Measurements from ENCODE around the gene HOXA5.

HOXA5 gene

DNA sequence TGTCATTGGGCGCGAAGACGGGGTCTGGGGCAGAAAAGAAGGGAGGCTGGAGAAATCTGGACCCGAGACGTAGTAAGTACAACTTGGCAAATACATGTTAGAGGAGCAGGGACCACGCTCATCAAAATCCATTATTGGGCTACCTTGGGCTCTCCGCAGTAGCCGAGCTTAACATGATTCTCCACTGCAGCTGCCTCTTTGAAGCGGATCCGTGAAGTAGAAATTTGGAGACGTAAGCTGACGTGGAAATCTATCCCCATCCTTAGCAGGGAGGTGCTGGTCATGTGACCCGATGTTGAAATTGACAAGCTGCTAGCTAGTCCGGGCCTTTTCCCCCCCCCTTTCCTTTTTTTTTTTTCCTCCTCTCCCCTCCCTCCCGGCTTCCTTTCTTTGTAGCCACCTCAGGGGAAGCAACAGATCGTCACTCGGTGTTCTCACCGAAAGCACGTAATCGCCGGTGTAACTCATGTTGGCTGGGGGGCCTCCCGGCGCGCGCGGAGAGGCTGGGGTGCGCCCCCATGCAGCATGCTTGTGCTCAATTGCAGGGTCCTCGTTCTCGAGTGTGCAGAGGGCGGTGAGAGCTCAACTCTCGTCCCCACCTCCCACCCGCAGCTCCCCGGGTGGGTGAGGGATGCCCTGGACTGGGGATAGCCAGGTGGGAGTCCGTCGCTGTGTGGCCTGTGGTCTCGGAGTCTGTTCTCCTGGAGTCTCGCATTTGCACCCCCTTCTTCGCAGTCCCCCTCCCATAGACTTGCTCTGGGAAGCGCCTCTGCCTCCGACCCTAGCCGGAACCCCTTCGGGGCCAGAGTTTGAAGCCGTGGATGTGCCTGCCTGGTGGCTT, 41.8 kb upstream of the HOXA5 start, which contains the start of gene HOXA11:
Gene HOXA11, minus strand, starts transcription at position 220 of the 841 bp plus-strand sequence. Its CDS starts 88 bp downstream, at position 132.
- in situ Hi-C loops (cut with HindIII; ENCODE audit: low sequenced_read_pairs) = no loop called here
- DNase-seq (ENCODE audit: low read depth, low spot score) = no peak
- TF ChIP-seq, protein P1, sequence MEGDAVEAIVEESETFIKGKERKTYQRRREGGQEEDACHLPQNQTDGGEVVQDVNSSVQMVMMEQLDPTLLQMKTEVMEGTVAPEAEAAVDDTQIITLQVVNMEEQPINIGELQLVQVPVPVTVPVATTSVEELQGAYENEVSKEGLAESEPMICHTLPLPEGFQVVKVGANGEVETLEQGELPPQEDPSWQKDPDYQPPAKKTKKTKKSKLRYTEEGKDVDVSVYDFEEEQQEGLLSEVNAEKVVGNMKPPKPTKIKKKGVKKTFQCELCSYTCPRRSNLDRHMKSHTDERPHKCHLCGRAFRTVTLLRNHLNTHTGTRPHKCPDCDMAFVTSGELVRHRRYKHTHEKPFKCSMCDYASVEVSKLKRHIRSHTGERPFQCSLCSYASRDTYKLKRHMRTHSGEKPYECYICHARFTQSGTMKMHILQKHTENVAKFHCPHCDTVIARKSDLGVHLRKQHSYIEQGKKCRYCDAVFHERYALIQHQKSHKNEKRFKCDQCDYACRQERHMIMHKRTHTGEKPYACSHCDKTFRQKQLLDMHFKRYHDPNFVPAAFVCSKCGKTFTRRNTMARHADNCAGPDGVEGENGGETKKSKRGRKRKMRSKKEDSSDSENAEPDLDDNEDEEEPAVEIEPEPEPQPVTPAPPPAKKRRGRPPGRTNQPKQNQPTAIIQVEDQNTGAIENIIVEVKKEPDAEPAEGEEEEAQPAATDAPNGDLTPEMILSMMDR (IDR thresholded peaks at IDR 0.05; ENCODE audit: low read depth, low read length) = no peak
- peak within 1 kb of the TSS; percentile 34 for H3K4me3 ChIP-seq (ENCODE audit: low read depth, low read length)

DNA sequence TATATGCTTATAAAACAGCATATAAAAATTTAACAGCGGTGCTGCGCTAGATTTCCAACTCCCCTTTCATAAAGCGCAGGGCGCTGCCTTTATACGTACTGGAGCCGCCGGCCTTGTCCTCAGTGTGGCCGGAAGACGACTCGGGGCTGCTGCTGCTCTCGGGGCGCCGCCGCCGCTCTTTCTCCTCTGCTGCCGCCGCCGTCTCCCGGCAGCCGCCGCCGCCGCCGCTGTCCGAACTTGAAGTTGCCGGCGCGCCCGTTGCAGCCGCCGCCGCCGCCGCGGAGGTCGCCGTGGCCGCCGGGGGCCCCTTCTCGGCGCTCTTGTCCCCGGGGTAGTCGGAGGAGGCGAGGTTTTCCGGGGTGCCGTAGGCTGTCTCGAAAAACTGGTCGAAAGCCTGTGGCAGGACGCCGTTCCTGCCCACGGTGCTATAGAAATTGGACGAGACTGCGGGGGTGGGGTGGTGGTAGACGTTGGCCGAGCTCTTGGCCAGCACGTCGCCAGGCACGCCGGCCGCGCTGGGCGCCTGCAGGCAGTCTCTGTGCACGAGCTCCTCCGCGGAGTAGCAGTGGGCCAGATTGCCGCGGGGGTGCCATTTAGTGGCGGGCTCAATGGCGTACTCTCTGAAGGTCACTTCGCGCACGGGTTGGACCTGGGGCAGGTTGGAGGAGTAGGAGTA, 41.0 kb upstream of the HOXA5 start:
- no peak for DNase-seq (ENCODE audit: low read depth, low spot score)
- in situ Hi-C loops (cut with HindIII; ENCODE audit: low sequenced_read_pairs) = no loop called here
- H3K4me3 ChIP-seq (ENCODE audit: low read depth, low read length) = peak overlapping the region; percentile 34
- TF ChIP-seq, protein P1 (IDR thresholded peaks at IDR 0.05; ENCODE audit: low read depth, low read length) = no peak

DNA sequence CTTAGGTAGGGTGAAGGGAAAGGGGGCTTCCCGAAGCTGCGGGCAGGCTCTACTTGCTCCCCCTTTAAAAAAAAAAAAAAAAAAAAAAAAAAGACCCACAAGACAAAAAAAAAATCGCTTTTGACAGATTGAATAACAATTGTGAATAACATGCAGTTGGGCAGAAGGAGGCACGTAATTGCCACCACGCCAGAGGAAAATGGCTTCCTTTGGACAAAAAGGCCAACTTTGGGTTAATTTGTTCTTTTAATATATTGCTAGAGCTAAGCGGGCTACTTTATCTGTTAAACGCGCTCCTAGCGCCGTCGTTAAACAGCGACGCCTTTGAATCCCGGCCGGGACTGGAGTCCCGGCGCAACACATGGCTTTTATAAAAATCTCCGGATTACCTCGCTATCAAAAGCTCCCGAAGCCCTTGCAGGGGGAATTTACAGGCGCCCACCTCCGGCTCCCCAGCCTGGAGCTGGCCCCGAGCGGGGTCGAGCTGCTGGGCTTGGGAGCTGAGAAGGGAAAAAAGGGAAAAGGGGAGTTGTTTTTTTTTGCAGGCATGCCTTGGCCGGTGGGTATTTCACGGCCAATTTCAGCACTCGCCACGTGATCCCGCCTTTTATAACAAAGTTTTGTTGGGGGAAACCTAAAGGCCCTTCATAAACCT, 40.3 kb upstream of the HOXA5 start:
- TF ChIP-seq, protein P1 (IDR thresholded peaks at IDR 0.05; ENCODE audit: low read depth, low read length) = no peak
- peak overlapping the region; percentile 34 for H3K4me3 ChIP-seq (ENCODE audit: low read depth, low read length)
- DNase-seq (ENCODE audit: low read depth, low spot score) = no peak
- in situ Hi-C loops (cut with HindIII; ENCODE audit: low sequenced_read_pairs) = no loop called here

DNA sequence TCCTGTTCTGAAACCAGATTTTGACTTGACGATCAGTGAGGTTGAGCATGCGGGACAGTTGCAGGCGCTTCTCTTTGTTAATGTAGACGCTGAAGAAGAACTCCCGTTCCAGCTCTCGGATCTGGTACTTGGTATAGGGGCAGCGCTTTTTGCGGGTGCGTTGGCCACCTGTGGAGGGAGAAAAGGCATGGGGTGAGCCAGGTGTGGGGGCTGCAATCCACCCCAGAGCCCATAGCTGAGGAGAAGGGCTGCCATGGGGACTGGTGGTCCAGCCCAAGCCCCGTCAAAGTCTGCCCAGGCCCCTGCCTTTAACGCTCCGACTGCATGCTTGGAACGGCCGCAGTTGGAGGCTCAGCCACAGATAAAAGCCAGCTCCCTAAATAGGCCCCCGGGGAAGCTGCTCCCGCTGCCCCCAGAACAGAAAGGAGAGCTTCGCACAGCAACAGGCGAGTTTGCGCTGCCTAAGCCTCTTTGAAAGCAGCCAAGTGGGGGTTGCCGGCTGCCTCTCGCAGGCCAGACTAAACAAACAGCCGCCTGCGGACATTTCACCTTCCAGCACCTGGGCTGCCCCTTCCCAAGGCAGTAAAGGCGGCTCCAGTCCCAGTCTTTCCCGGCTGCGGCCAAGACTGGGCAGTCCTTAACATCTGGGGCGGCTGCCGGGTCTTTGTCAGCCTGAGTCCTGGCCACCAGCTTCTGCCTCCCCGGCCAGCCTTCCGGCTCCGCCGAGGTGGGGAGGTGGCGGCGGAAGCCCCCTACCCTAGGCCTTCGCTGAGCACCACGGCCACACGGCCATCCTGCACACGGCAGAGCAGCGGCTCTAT, 39.6 kb upstream of the HOXA5 start:
- DNase-seq (ENCODE audit: low read depth, low spot score) = no peak
- in situ Hi-C loops (cut with HindIII; ENCODE audit: low sequenced_read_pairs) = no loop called here
- H3K4me3 ChIP-seq (ENCODE audit: low read depth, low read length) = no peak overlapping the region
- TF ChIP-seq, protein P1 (IDR thresholded peaks at IDR 0.05; ENCODE audit: low read depth, low read length) = no peak

DNA sequence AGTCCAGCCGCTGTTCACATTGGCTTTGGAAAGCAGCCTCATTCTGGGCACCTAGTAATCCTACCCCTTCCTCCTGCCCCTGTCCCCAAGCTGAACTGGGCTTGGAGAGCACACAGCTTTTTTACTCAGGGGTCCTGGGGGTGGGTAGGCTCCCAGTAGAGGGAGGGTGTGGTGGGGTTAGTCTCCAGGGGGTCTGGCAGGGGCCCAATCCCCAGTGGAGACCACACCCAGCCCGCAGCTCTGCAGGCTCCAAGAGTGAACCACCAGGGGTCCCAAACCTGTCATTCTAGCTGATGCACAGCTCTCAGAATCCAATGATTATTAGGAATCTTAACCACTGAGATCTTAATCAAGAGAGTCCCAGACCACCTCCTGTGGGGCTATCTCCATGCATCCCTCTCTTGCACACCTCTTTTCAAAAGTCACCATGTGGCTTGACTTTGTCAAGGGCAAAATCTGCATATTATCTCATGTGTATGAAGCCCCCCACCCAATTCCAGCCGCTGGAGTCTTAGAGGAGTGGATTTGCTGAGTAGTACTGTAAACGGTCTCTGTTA, 38.9 kb upstream of the HOXA5 start:
- DNase-seq (ENCODE audit: low read depth, low spot score) = no peak

More for the DNA sequence above, 38.9 kb upstream of the HOXA5 start:
- TF ChIP-seq, protein P1 (IDR thresholded peaks at IDR 0.05; ENCODE audit: low read depth, low read length) = no peak
- H3K4me3 ChIP-seq (ENCODE audit: low read depth, low read length) = no peak overlapping the region
- in situ Hi-C loops (cut with HindIII; ENCODE audit: low sequenced_read_pairs) = no loop called here

Data from astrocyte of the spinal cord (primary cell).